MM.1S (cell line): ENCODE measurements around the gene SLCO4A1.

Experiments used
- EZH2 ChIP-seq: fragments of 300-600 bp; sonication (generic); optimal IDR thresholded peaks from 2 replicates; pipeline ENCODE3; 2017; ENCODE audit warnings: low read depth, mild to moderate bottlenecking, antibody characterized with exemption, low read length, mixed read lengths
- EZH2phosphoT487 ChIP-seq: fragments of 300-600 bp; sonication (generic); IDR thresholded peaks from 2 replicates; pipeline ENCODE4 v1.6.1; 2018; ENCODE audit warnings: antibody characterized with exemption, low read length
- TF ChIP-seq, protein P1 (sequence below): fragments of 300-600 bp; sonication (generic); IDR thresholded peaks from 2 replicates; pipeline ENCODE4 v1.5.1; 2016; ENCODE audit warnings: antibody characterized with exemption, low read length, mixed read lengths

DNA sequence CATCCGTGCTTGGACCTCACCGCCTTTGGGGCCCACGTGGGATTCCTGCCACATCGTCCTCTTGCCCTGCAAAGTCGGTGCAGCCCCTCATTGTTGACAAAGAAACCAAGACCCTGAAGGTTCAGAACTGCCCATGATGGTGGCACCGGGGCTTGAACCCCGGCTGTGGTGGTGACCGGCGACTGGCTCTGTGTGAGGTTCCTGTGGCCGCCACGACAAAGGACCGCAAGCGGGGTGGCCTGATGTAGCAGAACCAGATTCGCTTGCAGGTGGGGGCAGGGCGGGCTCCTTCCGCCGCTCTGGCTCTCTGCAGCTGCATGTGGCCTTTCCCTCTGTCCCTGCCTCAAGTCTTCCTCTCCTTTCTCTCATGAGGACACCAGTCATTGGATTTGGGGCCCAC lies 28.7 kb downstream of the SLCO4A1 start:
- TF ChIP-seq, protein P1, sequence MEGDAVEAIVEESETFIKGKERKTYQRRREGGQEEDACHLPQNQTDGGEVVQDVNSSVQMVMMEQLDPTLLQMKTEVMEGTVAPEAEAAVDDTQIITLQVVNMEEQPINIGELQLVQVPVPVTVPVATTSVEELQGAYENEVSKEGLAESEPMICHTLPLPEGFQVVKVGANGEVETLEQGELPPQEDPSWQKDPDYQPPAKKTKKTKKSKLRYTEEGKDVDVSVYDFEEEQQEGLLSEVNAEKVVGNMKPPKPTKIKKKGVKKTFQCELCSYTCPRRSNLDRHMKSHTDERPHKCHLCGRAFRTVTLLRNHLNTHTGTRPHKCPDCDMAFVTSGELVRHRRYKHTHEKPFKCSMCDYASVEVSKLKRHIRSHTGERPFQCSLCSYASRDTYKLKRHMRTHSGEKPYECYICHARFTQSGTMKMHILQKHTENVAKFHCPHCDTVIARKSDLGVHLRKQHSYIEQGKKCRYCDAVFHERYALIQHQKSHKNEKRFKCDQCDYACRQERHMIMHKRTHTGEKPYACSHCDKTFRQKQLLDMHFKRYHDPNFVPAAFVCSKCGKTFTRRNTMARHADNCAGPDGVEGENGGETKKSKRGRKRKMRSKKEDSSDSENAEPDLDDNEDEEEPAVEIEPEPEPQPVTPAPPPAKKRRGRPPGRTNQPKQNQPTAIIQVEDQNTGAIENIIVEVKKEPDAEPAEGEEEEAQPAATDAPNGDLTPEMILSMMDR = no peak
- no peak for TF ChIP-seq EZH2
- TF ChIP-seq EZH2phosphoT487 = no peak
